ENCODE results near the gene SPO11.

GRCh38 chr20:57283860-57284259 lies 45.7 kb upstream of the SPO11 start:
- TF ChIP-seq, protein P1, sequence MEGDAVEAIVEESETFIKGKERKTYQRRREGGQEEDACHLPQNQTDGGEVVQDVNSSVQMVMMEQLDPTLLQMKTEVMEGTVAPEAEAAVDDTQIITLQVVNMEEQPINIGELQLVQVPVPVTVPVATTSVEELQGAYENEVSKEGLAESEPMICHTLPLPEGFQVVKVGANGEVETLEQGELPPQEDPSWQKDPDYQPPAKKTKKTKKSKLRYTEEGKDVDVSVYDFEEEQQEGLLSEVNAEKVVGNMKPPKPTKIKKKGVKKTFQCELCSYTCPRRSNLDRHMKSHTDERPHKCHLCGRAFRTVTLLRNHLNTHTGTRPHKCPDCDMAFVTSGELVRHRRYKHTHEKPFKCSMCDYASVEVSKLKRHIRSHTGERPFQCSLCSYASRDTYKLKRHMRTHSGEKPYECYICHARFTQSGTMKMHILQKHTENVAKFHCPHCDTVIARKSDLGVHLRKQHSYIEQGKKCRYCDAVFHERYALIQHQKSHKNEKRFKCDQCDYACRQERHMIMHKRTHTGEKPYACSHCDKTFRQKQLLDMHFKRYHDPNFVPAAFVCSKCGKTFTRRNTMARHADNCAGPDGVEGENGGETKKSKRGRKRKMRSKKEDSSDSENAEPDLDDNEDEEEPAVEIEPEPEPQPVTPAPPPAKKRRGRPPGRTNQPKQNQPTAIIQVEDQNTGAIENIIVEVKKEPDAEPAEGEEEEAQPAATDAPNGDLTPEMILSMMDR (IDR thresholded peaks at IDR 0.05): no peak
- no peak for TF ChIP-seq EZH2 (IDR thresholded peaks at IDR 0.05; ENCODE audit: borderline replicate concordance, insufficient read depth, low read depth, low read length, poor library complexity, severe bottlenecking)
